OCI-LY7 (cell line): ENCODE data around the gene MACROD2. TPM values are rescaled to one million over a fixed set of nuclear protein-coding genes. Genes with fewer than 3 reads are reported as not detected.

Experiments used
- BruUV-seq: library from RNA; stranded (reverse); fragments of 400-500 nt; replicated peaks from 2 replicates; lab custom pipeline; 2021; lab: Mats Ljungman, UMichigan
- CTCF ChIA-PET: fragments of 300-600 bp; sonication (Branson Sonifier 250); formaldehyde crosslinking; loops from one replicate; lab custom pipeline; 2022; ENCODE audit warnings: antibody characterized with exemption; ENCODE audit not compliant: unreplicated experiment; lab: Charles Lee
- POLR2A ChIA-PET: fragments of 300-600 bp; sonication (Branson Sonifier 250); formaldehyde crosslinking; loops from one replicate; lab custom pipeline; 2022; ENCODE audit warnings: antibody characterized with exemption; lab: Charles Lee
- DNase-seq: peaks from one replicate; pipeline ENCODE4 v3.0.0-alpha.2; 2015; ENCODE audit warnings: low spot score
- H2AFZ ChIP-seq: fragments of 200-600 bp; sonication (generic), shearing (Covaris generic); 2 replicates; pipeline ENCODE4 v1.6.1; 2014; ENCODE audit warnings: mild to moderate bottlenecking, antibody characterized with exemption, low read length, moderate library complexity
- H3K27ac ChIP-seq: fragments of 200-600 bp; sonication (generic); 2 replicates; pipeline ENCODE4 v1.5.1; 2014; ENCODE audit warnings: mixed run types, low read depth, mild to moderate bottlenecking, moderate library complexity, low read length, inconsistent platforms; ENCODE audit not compliant: poor library complexity, severe bottlenecking
- H3K36me3 ChIP-seq: fragments of 200-600 bp; sonication (generic); 2 replicates; pipeline ENCODE4 v1.6.1; 2014; ENCODE audit warnings: mild to moderate bottlenecking, antibody characterized with exemption, low read length, moderate library complexity, mixed read lengths; ENCODE audit not compliant: insufficient read depth
- H3K4me1 ChIP-seq: fragments of 200-600 bp; sonication (generic); 2 replicates; pipeline ENCODE4 v1.5.1; 2014; ENCODE audit warnings: mild to moderate bottlenecking, low read length; ENCODE audit not compliant: insufficient read depth, poor library complexity, severe bottlenecking
- H3K4me2 ChIP-seq: fragments of 200-600 bp; sonication (generic); 2 replicates; pipeline ENCODE4 v1.6.1; 2014; ENCODE audit warnings: mild to moderate bottlenecking, low read length
- H3K4me3 ChIP-seq: fragments of 200-600 bp; sonication (generic); 2 replicates; pipeline ENCODE4 v1.5.1; 2014; ENCODE audit warnings: mild to moderate bottlenecking, low read depth, low read length; ENCODE audit not compliant: poor library complexity, severe bottlenecking
- H3K79me2 ChIP-seq: fragments of 200-600 bp; sonication (generic); 2 replicates; pipeline ENCODE4 v1.6.1; 2016; ENCODE audit warnings: low read depth, mild to moderate bottlenecking, low read length, moderate library complexity, mixed read lengths; ENCODE audit not compliant: insufficient read depth
- H3K9me2 ChIP-seq: fragments of 200-600 bp; sonication (generic); 2 replicates; pipeline ENCODE4 v1.6.1; 2016; ENCODE audit warnings: mild to moderate bottlenecking, low read length, mixed read lengths; ENCODE audit not compliant: insufficient read depth
- H3K9me3 ChIP-seq: fragments of 200-600 bp; sonication (generic); 2 replicates; pipeline ENCODE4 v1.6.1; 2014; ENCODE audit warnings: mild to moderate bottlenecking, mixed run types, low read length, mixed read lengths
- H4K20me1 ChIP-seq: fragments of 200-600 bp; sonication (generic); 2 replicates; pipeline ENCODE4 v1.6.1; 2014; ENCODE audit warnings: mild to moderate bottlenecking, antibody characterized with exemption, low read length, moderate library complexity, mixed read lengths; ENCODE audit not compliant: insufficient read depth
- CTCF ChIP-seq: fragments of 200-600 bp; sonication (generic); conservative IDR thresholded peaks from 2 replicates; pipeline ENCODE4 v1.5.1; 2014; ENCODE audit warnings: mild to moderate bottlenecking, antibody characterized with exemption, low read length, moderate library complexity, mixed read lengths
- EZH2phosphoT487 ChIP-seq: fragments of 200-600 bp; sonication (generic); IDR thresholded peaks from 2 replicates; pipeline ENCODE4 v1.6.1; 2018; ENCODE audit warnings: low read depth, borderline replicate concordance, mild to moderate bottlenecking, mixed run types, antibody characterized with exemption, low read length, moderate library complexity, mixed read lengths
- intact Hi-C: fragments of 100-400 bp; cut with micrococcal nuclease; formaldehyde crosslinking; loops from one replicate; pipeline ENCODE4 v1.10.0; 2022; ENCODE audit not compliant: unreplicated experiment
- total RNA-seq, 2 experiments: library from RNA; depleted of rRNA in 1 of 2; stranded (reverse); fragments of >200 nt in 1 of 2; shearing (Covaris generic) in 1 of 2; gene quantifications; 2 replicates each; pipeline ENCODE4 v1.2.3, GENCODE V29; 2014 to 2022

Gene MACROD2
- total RNA-seq, 2 experiments from 2014 or later: 0.09 to 4.5 TPM

DNA sequence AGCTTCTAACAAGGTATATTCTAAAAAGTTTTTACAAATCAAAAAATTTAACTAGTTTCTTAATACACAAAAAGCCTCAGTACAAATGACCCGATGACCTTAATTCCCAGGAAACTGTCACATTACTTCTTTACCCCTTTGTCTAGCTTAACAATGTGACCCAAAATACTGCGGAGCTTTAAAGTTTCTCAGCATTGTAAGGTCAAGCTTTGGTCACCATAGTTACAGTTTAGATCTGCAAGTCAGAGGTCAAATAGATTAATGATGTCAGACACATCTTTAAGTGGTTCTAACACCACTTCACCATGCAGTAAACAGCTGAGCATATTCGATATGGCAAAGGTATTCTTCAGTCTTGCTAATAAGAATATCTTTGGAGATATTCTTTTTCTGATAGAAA is 378.9 kb downstream of the MACROD2 start:
- Histone ChIP-seq H3K4me2 (no peak overlapping the region), H2AFZ (no peak overlapping the region), H3K9me2 (no peaks in the 10 kb centered on the region), H3K9me3 (no peaks in the 10 kb centered on the region), H3K27ac (no peak overlapping the region), H3K79me2 (no peaks in the 10 kb centered on the region), H3K4me3 (no peak overlapping the region), H4K20me1 (no peaks in the 10 kb centered on the region), H3K4me1 (no peaks in the 10 kb centered on the region), H3K36me3 (no peaks in the 10 kb centered on the region)
- no TSS peak for BruUV-seq
- intact Hi-C loops: no loop called here
- ChIA-PET POLR2A (interaction anchor here (1.8 to 2.0 kb wide), 2 partner anchors 10 to 21 kb away, joined by 4 to 5 read pairs; no protein-coding TSS in a partner anchor), CTCF (no interaction called here)
- DNase-seq: no peak
- no peak for TF ChIP-seq CTCF
- TF ChIP-seq EZH2phosphoT487: no peak

DNA sequence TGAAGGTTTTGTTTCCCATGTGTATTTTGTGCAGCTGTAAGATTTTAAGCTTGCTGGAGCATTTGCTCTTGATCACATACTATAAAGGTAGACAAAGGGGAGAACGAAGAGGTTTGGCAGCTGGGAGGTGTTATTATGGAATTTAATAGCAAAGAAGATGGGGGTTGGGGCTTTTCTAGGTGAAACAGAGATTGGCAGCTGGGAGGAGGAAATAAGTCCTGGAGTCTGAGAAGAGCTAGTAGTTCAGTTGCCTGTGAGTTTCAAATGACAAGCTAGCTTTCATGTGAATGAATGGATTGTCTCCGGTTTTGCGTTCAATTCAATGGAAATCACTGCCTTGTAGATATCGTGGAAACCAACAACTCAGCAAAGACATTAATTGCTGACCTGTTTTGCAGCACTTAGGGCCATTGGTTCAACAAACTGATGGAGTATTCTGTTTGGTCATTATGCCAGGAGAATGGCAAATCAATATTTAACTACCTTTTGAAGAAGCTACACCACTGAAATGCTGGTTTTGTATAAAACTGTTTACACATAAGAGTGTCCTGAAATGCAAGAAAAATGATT is 380.2 kb downstream of the MACROD2 start:
- H3K79me2 ChIP-seq: no peaks in the 10 kb centered on the region
- TF ChIP-seq EZH2phosphoT487: no peak
- no peak for TF ChIP-seq CTCF
- intact Hi-C loops: no loop called here
- ChIA-PET CTCF (no interaction called here), POLR2A (interaction anchor here (0.8 to 2.0 kb wide), 3 partner anchors 11 to 117 kb away, joined by 3 to 5 read pairs (median 4); no protein-coding TSS in a partner anchor)
- DNase-seq: no peak
- H3K4me2 ChIP-seq: no peak overlapping the region
- H3K9me2 ChIP-seq: no peaks in the 10 kb centered on the region
- no peaks in the 10 kb centered on the region for H4K20me1 ChIP-seq
- no peak overlapping the region for H3K27ac ChIP-seq
- no peaks in the 10 kb centered on the region for H3K36me3 ChIP-seq
- no peak overlapping the region for H3K4me3 ChIP-seq
- H2AFZ ChIP-seq: no peak overlapping the region
- no peaks in the 10 kb centered on the region for H3K4me1 ChIP-seq
- H3K9me3 ChIP-seq: no peaks in the 10 kb centered on the region
- no TSS peak for BruUV-seq

GRCh38 chr20:14378326-14378725 is 383.0 kb downstream of the MACROD2 start:
- H3K9me3 ChIP-seq: 0 out of 2 replicates have a peak, but pooled peaks cover 2% of the 10 kb centered on the region
- no peaks in the 10 kb centered on the region for H3K4me1 ChIP-seq
- DNase-seq: no peak
- no peaks in the 10 kb centered on the region for H3K9me2 ChIP-seq
- no peaks in the 10 kb centered on the region for H3K36me3 ChIP-seq
- H3K4me3 ChIP-seq: no peak overlapping the region
- H3K79me2 ChIP-seq: no peaks in the 10 kb centered on the region
- H4K20me1 ChIP-seq: no peaks in the 10 kb centered on the region
- no peak for TF ChIP-seq EZH2phosphoT487
- no peak for TF ChIP-seq CTCF
- H2AFZ ChIP-seq: no peak overlapping the region
- no peak overlapping the region for H3K4me2 ChIP-seq
- ChIA-PET POLR2A (interaction anchor here (1.4 kb wide), 1 partner anchor 17 kb away, joined by 3 read pairs; no protein-coding TSS in a partner anchor), CTCF (no interaction called here)
- BruUV-seq: no TSS peak
- intact Hi-C loops: no loop called here
- no peak overlapping the region for H3K27ac ChIP-seq
